ENCODE data around the gene REV3L. TPM values are rescaled to one million over a fixed set of nuclear protein-coding genes. Genes with fewer than 3 reads are reported as not detected.

Gene REV3L
- total and polyA plus RNA-seq, 9 of the 15 experiments (the other 6 are each of a cell fraction or from before 2014, with no cell fraction given) = 5.5 to 24.4 (median 14.4) TPM

DNA sequence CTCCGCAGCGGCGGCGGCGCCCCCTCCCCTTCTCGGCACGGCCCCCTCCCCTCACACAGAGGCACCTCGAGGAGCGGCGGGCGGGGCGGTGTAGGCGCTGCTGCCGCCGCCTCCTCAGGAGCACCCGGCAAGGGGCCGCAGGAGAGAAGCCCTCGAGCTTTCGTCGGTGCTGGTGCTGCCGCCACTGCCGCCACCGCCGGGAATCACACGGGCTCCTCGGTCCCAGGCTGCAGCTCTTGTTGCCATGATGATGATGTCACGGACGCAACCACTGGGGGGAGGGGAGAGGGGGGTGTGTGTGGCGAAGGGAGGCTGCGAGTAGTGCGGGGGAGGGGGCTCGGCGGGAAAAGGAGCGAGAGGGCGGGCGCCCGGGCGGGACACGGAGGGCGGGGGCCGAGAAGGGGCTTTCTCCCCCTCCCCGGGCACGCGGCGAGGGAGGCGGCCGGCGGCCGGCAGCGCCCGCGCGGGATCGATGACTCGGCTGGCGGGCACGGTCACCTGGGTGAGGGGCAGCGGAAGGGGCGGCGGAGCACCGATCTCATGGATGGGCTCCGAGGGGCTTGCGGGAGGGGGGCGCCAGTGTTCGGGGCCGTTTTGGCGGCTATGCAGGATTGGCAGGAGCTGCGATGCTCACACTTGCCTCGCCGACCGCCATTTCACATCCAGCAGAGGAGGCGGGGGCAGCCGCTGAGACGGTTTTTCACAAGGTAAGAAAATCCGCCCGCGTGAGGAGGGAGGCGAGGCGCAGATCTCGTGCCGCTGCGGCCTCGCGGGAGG lies at the start of gene REV3L (continued):
- TF ChIP-seq FOXA3 (CRISPR knock-in tag; conservative IDR thresholded peaks at IDR 0.05 in 1 of 2, IDR thresholded peaks at IDR 0.05 in 1 of 2) (peak in 1 of 2 experiments; percentile 15; a peak in 1 of 4 replicates), C11orf30 (IDR thresholded peaks at IDR 0.05; ENCODE audit: low read depth) (peak; percentile 23), TCF7L2 (IDR thresholded peaks at IDR 0.05; ENCODE audit: low read depth, low read length) (peak; percentile 68; the same call in 1 of the 2 replicates), CHD2 (IDR thresholded peaks at IDR 0.05; ENCODE audit: low read depth, low read length) (peak; percentile 95), HLTF (IDR thresholded peaks at IDR 0.05) (no peak), OTX1 (CRISPR knock-in tag; IDR thresholded peaks at IDR 0.05) (peak; percentile 10; the same call in 1 of the 2 replicates), RBM22 (IDR thresholded peaks at IDR 0.05; ENCODE audit: low read depth, low read length, poor library complexity, severe bottlenecking) (peak; percentile 82), MEF2D (tag; conservative IDR thresholded peaks at IDR 0.05; ENCODE audit: low read depth) (no peak), CBX1 (IDR thresholded peaks at IDR 0.05; ENCODE audit: low read depth) (peak; percentile 21; the same call in 1 of the 2 replicates), EGR1 (conservative IDR thresholded peaks at IDR 0.05) (peak; percentile 59), TRIM28 (IDR thresholded peaks at IDR 0.05) (no peak), GATAD2A (IDR thresholded peaks at IDR 0.05) (0 out of 2 replicates have a peak, but pooled peaks have one; percentile 12), YY1 (IDR thresholded peaks at IDR 0.05; ENCODE audit: borderline replicate concordance in 1 of 3, control insufficient read depth in 1 of 3, extremely low read depth in 1 of 3, insufficient read depth in 3 of 3, insufficient read length in 1 of 3, insufficient replicate concordance in 2 of 3, low read depth in 1 of 3, low read length in 2 of 3) (peak; percentile 32 to 85 (median 76)), ZFX (CRISPR knock-in tag; IDR thresholded peaks at IDR 0.05) (peak; percentile 38; the same call in 1 of the 2 replicates), TAF1 (IDR thresholded peaks at IDR 0.05; ENCODE audit: control insufficient read depth, extremely low read depth, insufficient read depth, low read length, severe bottlenecking) (peak; percentile 90), PML (IDR thresholded peaks at IDR 0.05; ENCODE audit: low read length) (peak; percentile 61; the same call in 1 of the 2 replicates)
- TF ChIP-seq, protein P1, sequence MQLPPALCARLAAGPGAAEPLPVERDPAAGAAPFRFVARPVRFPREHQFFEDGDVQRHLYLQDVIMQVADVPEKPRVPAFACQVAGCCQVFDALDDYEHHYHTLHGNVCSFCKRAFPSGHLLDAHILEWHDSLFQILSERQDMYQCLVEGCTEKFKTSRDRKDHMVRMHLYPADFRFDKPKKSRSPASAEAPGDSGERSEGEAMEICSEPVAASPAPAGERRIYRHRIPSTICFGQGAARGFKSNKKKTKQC (CRISPR knock-in tag; IDR thresholded peaks at IDR 0.05) = peak; percentile 55
- TF ChIP-seq, protein P2, sequence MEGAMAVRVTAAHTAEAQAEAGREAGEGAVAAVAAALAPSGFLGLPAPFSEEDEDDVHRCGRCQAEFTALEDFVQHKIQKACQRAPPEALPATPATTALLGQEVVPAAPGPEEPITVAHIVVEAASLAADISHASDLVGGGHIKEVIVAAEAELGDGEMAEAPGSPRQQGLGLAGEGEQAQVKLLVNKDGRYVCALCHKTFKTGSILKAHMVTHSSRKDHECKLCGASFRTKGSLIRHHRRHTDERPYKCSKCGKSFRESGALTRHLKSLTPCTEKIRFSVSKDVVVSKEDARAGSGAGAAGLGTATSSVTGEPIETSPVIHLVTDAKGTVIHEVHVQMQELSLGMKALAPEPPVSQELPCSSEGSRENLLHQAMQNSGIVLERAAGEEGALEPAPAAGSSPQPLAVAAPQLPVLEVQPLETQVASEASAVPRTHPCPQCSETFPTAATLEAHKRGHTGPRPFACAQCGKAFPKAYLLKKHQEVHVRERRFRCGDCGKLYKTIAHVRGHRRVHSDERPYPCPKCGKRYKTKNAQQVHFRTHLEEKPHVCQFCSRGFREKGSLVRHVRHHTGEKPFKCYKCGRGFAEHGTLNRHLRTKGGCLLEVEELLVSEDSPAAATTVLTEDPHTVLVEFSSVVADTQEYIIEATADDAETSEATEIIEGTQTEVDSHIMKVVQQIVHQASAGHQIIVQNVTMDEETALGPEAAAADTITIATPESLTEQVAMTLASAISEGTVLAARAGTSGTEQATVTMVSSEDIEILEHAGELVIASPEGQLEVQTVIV (CRISPR knock-in tag; IDR thresholded peaks at IDR 0.05; ENCODE audit: borderline replicate concordance) = no peak
- TF ChIP-seq, protein P3, sequence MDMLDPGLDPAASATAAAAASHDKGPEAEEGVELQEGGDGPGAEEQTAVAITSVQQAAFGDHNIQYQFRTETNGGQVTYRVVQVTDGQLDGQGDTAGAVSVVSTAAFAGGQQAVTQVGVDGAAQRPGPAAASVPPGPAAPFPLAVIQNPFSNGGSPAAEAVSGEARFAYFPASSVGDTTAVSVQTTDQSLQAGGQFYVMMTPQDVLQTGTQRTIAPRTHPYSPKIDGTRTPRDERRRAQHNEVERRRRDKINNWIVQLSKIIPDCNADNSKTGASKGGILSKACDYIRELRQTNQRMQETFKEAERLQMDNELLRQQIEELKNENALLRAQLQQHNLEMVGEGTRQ (CRISPR knock-in tag; IDR thresholded peaks at IDR 0.05) = peak; percentile 41; the same call in 1 of the 2 replicates
- TF ChIP-seq, protein P4, sequence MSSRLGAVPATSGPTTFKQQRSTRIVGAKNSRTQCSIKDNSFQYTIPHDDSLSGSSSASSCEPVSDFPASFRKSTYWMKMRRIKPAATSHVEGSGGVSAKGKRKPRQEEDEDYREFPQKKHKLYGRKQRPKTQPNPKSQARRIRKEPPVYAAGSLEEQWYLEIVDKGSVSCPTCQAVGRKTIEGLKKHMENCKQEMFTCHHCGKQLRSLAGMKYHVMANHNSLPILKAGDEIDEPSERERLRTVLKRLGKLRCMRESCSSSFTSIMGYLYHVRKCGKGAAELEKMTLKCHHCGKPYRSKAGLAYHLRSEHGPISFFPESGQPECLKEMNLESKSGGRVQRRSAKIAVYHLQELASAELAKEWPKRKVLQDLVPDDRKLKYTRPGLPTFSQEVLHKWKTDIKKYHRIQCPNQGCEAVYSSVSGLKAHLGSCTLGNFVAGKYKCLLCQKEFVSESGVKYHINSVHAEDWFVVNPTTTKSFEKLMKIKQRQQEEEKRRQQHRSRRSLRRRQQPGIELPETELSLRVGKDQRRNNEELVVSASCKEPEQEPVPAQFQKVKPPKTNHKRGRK (tag; IDR thresholded peaks at IDR 0.05) = no peak
- TF ChIP-seq, protein P5, sequence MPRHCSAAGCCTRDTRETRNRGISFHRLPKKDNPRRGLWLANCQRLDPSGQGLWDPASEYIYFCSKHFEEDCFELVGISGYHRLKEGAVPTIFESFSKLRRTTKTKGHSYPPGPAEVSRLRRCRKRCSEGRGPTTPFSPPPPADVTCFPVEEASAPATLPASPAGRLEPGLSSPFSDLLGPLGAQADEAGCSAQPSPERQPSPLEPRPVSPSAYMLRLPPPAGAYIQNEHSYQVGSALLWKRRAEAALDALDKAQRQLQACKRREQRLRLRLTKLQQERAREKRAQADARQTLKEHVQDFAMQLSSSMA (CRISPR knock-in tag; IDR thresholded peaks at IDR 0.05) = no peak
